GM19468 (cell line): ENCODE data around the gene KCNT2.
"Not testable (repeated sequence)": the region's sequence is repeated elsewhere in the genome, so short reads cannot be mapped to it uniquely, and the experiment has no call there.

ENCODE experiments used
- ATAC-seq: cut with Tn5 transposase; IDR thresholded peaks from one replicate; pipeline ENCODE4 v1.9.1; 2021; ENCODE audit warnings: mild to moderate bottlenecking, moderate library complexity, moderate number of reproducible peaks; ENCODE audit not compliant: unreplicated experiment; ENCODE audit errors: extremely low read depth

The KCNT2 gene

GRCh38 chr1:196522574-196523345, 85.5 kb downstream of the KCNT2 start:
- not testable (repeated sequence) for ATAC-seq

- no peak for ATAC-seq
Measured at GRCh38 chr1:196517193-196517592, 91.0 kb downstream of the KCNT2 start.

- no peak for ATAC-seq
Measured at GRCh38 chr1:196516373-196516772, 91.9 kb downstream of the KCNT2 start.

- no peak for ATAC-seq
Measured at GRCh38 chr1:196515904-196516303, 92.3 kb downstream of the KCNT2 start.

GRCh38 chr1:196513821-196514220, 94.4 kb downstream of the KCNT2 start:
- no peak for ATAC-seq

GRCh38 chr1:196510451-196510850, 97.8 kb downstream of the KCNT2 start:
- no peak for ATAC-seq

- not testable (repeated sequence) for ATAC-seq
Measured at GRCh38 chr1:196504224-196504623, 104.0 kb downstream of the KCNT2 start.

- no peak for ATAC-seq
Measured at GRCh38 chr1:196502437-196502836, 105.8 kb downstream of the KCNT2 start.

- ATAC-seq = no peak
Measured at GRCh38 chr1:196501760-196502428, 106.3 kb downstream of the KCNT2 start.

- no peak for ATAC-seq
Measured at GRCh38 chr1:196497817-196498216, 110.4 kb downstream of the KCNT2 start.

- no peak for ATAC-seq
Measured at GRCh38 chr1:196494766-196495165, 113.5 kb downstream of the KCNT2 start.

GRCh38 chr1:196493881-196494280, 114.4 kb downstream of the KCNT2 start:
- no peak for ATAC-seq

- no peak for ATAC-seq
Measured at GRCh38 chr1:196488579-196488978, 119.7 kb downstream of the KCNT2 start.

GRCh38 chr1:196486346-196486745, 121.9 kb downstream of the KCNT2 start:
- no peak for ATAC-seq

- no peak for ATAC-seq
Measured at GRCh38 chr1:196481616-196482015, 126.6 kb downstream of the KCNT2 start.

- no peak for ATAC-seq
Measured at GRCh38 chr1:196477262-196477661, 131.0 kb downstream of the KCNT2 start.

- no peak for ATAC-seq
Measured at GRCh38 chr1:196467230-196467925, 140.9 kb downstream of the KCNT2 start.

- ATAC-seq = no peak
Measured at GRCh38 chr1:196466654-196467053, 141.6 kb downstream of the KCNT2 start.

GRCh38 chr1:196466166-196466565, 142.1 kb downstream of the KCNT2 start:
- no peak for ATAC-seq

- no peak for ATAC-seq
Measured at GRCh38 chr1:196464480-196464941, 143.7 kb downstream of the KCNT2 start.

GRCh38 chr1:196462086-196462485, 146.2 kb downstream of the KCNT2 start:
- no peak for ATAC-seq
